Prostate gland (tissue), 2 donors: Measurements from ENCODE around the gene LRRC2. TPM values are rescaled to one million over a fixed set of nuclear protein-coding genes. Genes with fewer than 3 reads are reported as not detected.

Source experiments
- DNase-seq: peaks from one replicate; pipeline ENCODE4 v3.0.0-alpha.2; 2019; ENCODE audit warnings: low spot score
- H3K27ac ChIP-seq, 2 donors: fragments of 200-600 bp; sonication (generic); 2 replicates each; pipeline ENCODE4 v1.5.1; 2017 to 2019
- H3K27me3 ChIP-seq: fragments of 200-600 bp; sonication (generic); replicated peaks from 2 replicates; pipeline ENCODE4 v1.5.1; 2019; ENCODE audit not compliant: insufficient read depth
- H3K36me3 ChIP-seq, 2 donors: fragments of 200-600 bp; sonication (generic); 1 replicate in 1 of 2; 2 replicates in 1 of 2; pipeline versions ENCODE4 v1.5.1 to v1.8.1; 2017 to 2019
- H3K4me1 ChIP-seq: fragments of 200-600 bp; sonication (generic); replicated peaks from 2 replicates; pipeline ENCODE4 v1.5.1; 2019
- H3K4me3 ChIP-seq, 2 donors: fragments of 200-600 bp; sonication (generic); 2 replicates each; pipeline ENCODE4 v1.5.1; 2017 to 2019
- H3K9me3 ChIP-seq: fragments of 200-600 bp; sonication (generic); 2 replicates; pipeline ENCODE4 v1.5.1; 2017
- POLR2A ChIP-seq: fragments of 450-650 bp; IDR thresholded peaks from one replicate; pipeline ENCODE4 v1.6.1; 2016; ENCODE audit warnings: antibody characterized with exemption, mild to moderate bottlenecking
- POLR2AphosphoS5 ChIP-seq: sonication (generic); formaldehyde crosslinking; IDR thresholded peaks from one replicate; pipeline ENCODE4 v1.6.1; 2017; ENCODE audit warnings: antibody characterized with exemption
- WGBS: methylation state at CpG from one replicate; pipeline ENCODE4 v1.1.5; 2018; 5-methylcytosine and 5-hydroxymethylcytosine counted together
- intact Hi-C: fragments of 100-400 bp; cut with DNase I; formaldehyde crosslinking; loops from one replicate; pipeline ENCODE4 v1.14.2; 2022
- total RNA-seq, 2 donors: library from RNA; depleted of rRNA; stranded (reverse); fragments of >200 nt; gene quantifications; one replicate each; pipeline ENCODE4 v1.1.0, GENCODE V29; 2016
- TF ChIP-seq, protein P1 (sequence below), 4 experiments: fragments of 200-600 bp in 2 of 4; fragments of 450-650 bp in 2 of 4; sonication (generic) in 2 of 4; IDR thresholded peaks; 1 replicate in 3 of 4; 2 replicates in 1 of 4; pipeline ENCODE4 v1.5.1; 2016 to 2019; ENCODE audit warnings: antibody characterized with exemption in 4 of 4, mild to moderate bottlenecking in 2 of 4, moderate library complexity in 2 of 4

Gene LRRC2
- total RNA-seq, 2 donors from 2014 or later, result 0.45 to 1.6 TPM

GRCh38 chr3:46508850-46509591 is 57.1 kb downstream of the LRRC2 start:
- intact Hi-C loops, result no loop called here
- no peaks in the 10 kb centered on the region for H3K36me3 ChIP-seq
- H3K9me3 ChIP-seq, result no peaks in the 10 kb centered on the region
- H3K4me3 ChIP-seq, result no peak overlapping the region
- H3K27me3 ChIP-seq, result no peaks in the 10 kb centered on the region
- no peak for DNase-seq
- TF ChIP-seq POLR2AphosphoS5, result no peak
- TF ChIP-seq POLR2A, result no peak
- TF ChIP-seq, protein P1, sequence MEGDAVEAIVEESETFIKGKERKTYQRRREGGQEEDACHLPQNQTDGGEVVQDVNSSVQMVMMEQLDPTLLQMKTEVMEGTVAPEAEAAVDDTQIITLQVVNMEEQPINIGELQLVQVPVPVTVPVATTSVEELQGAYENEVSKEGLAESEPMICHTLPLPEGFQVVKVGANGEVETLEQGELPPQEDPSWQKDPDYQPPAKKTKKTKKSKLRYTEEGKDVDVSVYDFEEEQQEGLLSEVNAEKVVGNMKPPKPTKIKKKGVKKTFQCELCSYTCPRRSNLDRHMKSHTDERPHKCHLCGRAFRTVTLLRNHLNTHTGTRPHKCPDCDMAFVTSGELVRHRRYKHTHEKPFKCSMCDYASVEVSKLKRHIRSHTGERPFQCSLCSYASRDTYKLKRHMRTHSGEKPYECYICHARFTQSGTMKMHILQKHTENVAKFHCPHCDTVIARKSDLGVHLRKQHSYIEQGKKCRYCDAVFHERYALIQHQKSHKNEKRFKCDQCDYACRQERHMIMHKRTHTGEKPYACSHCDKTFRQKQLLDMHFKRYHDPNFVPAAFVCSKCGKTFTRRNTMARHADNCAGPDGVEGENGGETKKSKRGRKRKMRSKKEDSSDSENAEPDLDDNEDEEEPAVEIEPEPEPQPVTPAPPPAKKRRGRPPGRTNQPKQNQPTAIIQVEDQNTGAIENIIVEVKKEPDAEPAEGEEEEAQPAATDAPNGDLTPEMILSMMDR (IDR thresholded peaks at IDR 0.05), result no peak
- H3K4me1 ChIP-seq, result no peaks in the 10 kb centered on the region
- H3K27ac ChIP-seq, result no peak overlapping the region
- WGBS, result 92% methylated on average over 4 of the region's 4 CpGs

GRCh38 chr3:46506526-46506925 is 59.6 kb downstream of the LRRC2 start:
- DNase-seq, result no peak
- TF ChIP-seq, protein P1 (IDR thresholded peaks at IDR 0.05), result no peak
- no peak for TF ChIP-seq POLR2A
- no peak for TF ChIP-seq POLR2AphosphoS5
- Histone ChIP-seq H3K27ac (no peak overlapping the region), H3K36me3 (no peaks in the 10 kb centered on the region), H3K27me3 (no peaks in the 10 kb centered on the region), H3K9me3 (no peaks in the 10 kb centered on the region), H3K4me1 (no peaks in the 10 kb centered on the region), H3K4me3 (no peak overlapping the region)
- intact Hi-C loops, result no loop called here
- WGBS, result 92% methylated on average over 3 of the region's 3 CpGs

- TF ChIP-seq POLR2AphosphoS5, result no peak
- TF ChIP-seq, protein P1 (IDR thresholded peaks at IDR 0.05), result no peak
- no peak for TF ChIP-seq POLR2A
- WGBS, result 83% methylated on average over 10 of the region's 10 CpGs
- no peak for DNase-seq
- H3K27me3 ChIP-seq, result no peaks in the 10 kb centered on the region
- no peak overlapping the region for H3K27ac ChIP-seq
- no peaks in the 10 kb centered on the region for H3K9me3 ChIP-seq
- intact Hi-C loops, result no loop called here
- H3K36me3 ChIP-seq, result no peaks in the 10 kb centered on the region
- no peak overlapping the region for H3K4me3 ChIP-seq
- no peaks in the 10 kb centered on the region for H3K4me1 ChIP-seq
Measured at GRCh38 chr3:46505953-46506352, 60.1 kb downstream of the LRRC2 start.

- 54% methylated on average over 5 of the region's 5 CpGs for WGBS
- Histone ChIP-seq H3K27ac (no peak overlapping the region), H3K4me1 (no peaks in the 10 kb centered on the region), H3K4me3 (no peak overlapping the region), H3K9me3 (no peaks in the 10 kb centered on the region), H3K27me3 (no peaks in the 10 kb centered on the region), H3K36me3 (no peaks in the 10 kb centered on the region)
- intact Hi-C loops, result no loop called here
- TF ChIP-seq POLR2A, result no peak
- TF ChIP-seq, protein P1 (IDR thresholded peaks at IDR 0.05), result no peak
- no peak for TF ChIP-seq POLR2AphosphoS5
- no peak for DNase-seq
Measured at GRCh38 chr3:46504789-46505188, 61.3 kb downstream of the LRRC2 start.

- Histone ChIP-seq H3K4me3 (no peak overlapping the region), H3K27ac (no peak overlapping the region), H3K4me1 (no peaks in the 10 kb centered on the region), H3K9me3 (no peaks in the 10 kb centered on the region), H3K36me3 (no peaks in the 10 kb centered on the region), H3K27me3 (no peaks in the 10 kb centered on the region)
- WGBS, result 75% methylated on average over 7 of the region's 7 CpGs
- DNase-seq, result no peak
- TF ChIP-seq, protein P1 (IDR thresholded peaks at IDR 0.05), result no peak
- TF ChIP-seq POLR2A, result no peak
- TF ChIP-seq POLR2AphosphoS5, result no peak
- intact Hi-C loops, result no loop called here
Measured at GRCh38 chr3:46503200-46503874, 62.8 kb downstream of the LRRC2 start.
